ENCODE results near the gene GJC3.
A peak's percentile ranks its signal among the peaks of the same experiment; 100 is the strongest.
"Not testable (repeated sequence)": the region's sequence is repeated elsewhere in the genome, so short reads cannot be mapped to it uniquely, and the experiment has no call there.

GJC3 gene, protein sequence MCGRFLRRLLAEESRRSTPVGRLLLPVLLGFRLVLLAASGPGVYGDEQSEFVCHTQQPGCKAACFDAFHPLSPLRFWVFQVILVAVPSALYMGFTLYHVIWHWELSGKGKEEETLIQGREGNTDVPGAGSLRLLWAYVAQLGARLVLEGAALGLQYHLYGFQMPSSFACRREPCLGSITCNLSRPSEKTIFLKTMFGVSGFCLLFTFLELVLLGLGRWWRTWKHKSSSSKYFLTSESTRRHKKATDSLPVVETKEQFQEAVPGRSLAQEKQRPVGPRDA

GRCh38 chr7:99928994-99929729 is at the start of gene GJC3:
GJC3 (minus strand) TSS chr7:99929620; CDS start chr7:99929620, 0 bp downstream.
- DNase-seq, result peak; percentile 82

- no peak for DNase-seq
Observed at GRCh38 chr7:99976626-99977025, 47.2 kb upstream of the GJC3 start.

DNA sequence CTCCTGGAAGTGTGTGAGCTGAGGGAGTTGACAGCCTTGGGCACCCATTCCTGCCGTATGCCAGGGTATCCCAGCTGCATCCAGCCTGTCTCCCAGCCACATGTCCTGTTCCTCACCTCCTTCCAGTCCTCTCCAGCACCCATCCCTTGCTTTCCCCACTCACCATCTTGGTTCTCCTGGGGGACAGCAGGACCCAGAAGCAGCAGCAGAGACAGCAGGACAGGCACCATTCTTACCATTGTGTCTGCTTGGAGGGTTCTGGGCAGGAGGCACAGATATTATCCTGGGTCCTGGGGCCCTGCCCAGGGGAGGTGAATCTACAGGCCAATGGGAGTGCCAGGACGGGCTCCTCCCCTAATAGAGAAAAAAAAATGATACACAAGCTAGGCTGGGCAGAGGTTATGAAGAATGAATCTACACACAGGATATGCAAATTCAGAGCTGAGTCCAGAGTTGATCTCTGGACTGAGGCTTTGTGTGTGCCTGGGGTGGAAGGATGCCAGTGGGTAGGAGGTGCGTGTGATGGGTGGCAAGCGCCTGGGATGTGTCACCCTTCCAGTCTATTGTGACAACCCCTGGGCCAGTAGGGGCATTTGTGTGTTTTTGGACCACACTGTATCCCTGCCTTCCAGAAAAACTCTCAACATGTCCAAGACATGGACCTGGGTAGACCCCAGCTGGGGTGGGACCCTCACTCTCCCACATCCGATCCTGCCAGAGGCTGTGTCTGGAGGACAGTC is 46.5 kb upstream of the GJC3 start, which contains the start of gene AZGP1:
AZGP1 (minus strand) TSS at position 250 of the 740 bp plus-strand sequence; CDS start at position 239, 11 bp downstream.
- peak; percentile 9 for DNase-seq

DNA sequence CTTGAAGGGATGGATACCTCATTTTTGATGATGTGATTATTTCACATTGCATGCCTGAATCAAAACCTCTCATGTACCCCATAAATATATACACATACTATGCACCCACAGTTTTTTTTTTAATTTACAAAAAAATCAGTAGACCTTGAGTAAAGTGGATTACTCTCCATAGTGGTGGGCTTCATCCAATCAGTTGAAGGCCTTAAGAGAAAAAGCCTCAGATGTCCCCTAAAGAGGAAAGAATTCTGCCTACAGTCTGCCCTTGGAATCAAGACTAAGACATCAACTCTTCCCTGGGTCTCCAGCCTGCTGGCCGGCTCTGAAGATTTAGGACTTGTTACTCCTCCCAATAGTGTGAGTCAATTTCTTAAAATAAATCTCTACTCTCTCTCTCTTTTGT is 45.3 kb upstream of the GJC3 start:
- no peak for DNase-seq

DNA sequence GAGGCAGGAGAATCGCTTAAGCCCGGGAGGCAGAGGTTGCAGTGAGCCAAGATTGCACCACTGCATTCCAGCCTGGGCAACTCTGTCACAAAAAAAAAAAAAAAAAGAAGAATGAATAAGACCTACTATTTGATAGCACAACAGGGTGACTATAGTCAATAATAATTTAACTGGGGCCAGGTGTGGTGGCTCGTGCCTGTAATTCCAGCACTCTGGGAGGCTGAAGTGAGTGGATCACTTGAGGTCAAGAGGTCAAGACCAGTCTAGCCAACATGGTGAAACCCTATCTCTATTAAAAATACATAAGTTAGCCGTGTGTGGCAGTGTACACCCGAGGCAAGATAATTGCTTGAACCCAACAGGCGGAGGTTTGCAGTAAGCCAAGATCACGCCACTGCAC is 44.4 kb upstream of the GJC3 start:
- DNase-seq, result not testable (repeated sequence)

DNA sequence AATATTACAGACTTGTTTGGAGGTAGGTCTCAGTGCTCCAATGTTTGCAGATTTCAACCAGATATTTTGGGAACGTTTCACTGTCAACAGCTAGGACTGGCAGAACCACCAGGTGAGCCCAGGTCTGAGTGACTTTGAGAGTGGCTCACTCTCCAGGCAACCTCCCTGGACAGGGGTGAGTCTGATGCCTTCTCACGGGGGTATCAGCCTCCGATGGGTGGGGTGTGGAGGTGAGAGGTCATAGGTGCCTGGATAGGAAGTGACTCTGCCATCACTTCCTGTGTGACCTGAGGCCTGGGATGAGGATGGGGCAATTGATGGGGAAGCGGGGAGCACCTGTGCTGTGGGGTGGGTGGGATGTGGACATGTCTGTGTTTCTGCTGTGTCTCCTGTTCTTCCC is 41.8 kb upstream of the GJC3 start:
- DNase-seq, result no peak

DNA sequence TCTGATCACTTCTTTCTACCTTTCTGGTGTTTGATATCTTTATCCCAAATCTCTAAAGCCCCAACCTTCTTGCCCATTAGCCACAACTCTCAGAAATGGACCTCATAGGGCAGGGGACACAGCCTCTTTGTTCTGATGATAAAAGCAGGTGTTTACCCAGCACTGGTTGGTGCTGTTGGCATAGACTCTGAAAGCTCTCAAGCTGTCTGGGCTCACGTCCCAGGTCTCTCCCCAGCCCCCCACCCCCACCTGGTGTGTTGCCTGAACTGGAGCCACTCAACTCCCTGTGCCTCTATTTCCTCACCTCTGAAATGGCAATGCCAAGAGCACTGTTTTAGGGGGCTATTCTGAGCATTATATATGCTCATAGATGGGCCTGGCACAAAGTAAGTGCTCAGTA is 40.4 kb upstream of the GJC3 start:
- peak; percentile 59 for DNase-seq

DNA sequence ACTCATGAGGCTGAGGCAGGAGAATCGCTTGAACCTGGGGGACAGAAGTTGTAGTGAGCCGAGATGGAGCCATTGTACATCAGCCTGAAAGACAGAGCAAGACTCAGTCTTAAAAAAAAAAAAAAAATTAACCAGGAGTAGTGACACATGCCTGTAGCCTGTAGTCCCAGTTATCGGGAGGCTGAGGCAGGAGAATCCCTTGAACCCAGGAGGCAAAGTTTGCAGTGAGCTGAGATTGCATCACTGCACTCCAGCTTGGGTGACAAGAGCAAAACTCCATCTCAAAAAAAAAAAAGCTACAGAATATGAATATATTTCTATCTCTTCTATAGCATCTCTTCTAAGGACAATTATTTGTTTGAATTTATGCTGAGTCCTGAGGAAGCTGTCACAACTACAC is 39.9 kb upstream of the GJC3 start:
- DNase-seq, result no peak

GRCh38 chr7:99958564-99959227 is 29.3 kb upstream of the GJC3 start:
- DNase-seq, result peak; percentile 62

DNA sequence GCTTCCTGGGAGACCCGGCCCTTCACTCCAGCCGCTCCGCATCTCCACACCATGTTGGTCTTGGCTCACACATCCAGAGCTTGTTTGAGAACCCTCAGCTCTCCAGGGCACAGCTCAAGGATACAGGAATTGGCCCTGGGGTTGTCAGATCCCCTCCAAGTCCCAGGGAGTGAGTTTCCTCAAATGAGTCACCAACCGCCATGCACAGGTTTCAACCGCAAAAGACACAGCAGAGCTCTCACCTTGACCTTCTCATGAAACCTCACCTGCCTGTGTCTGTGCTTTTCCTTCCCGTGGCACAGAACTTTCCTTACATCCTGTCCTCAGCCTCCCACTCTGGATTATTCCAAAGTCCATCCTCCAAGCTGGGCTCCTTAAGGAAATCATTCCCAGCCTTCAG is 25.8 kb upstream of the GJC3 start:
- no peak for DNase-seq

- not testable (repeated sequence) for DNase-seq
Observed at GRCh38 chr7:99954643-99955042, 25.2 kb upstream of the GJC3 start.

DNA sequence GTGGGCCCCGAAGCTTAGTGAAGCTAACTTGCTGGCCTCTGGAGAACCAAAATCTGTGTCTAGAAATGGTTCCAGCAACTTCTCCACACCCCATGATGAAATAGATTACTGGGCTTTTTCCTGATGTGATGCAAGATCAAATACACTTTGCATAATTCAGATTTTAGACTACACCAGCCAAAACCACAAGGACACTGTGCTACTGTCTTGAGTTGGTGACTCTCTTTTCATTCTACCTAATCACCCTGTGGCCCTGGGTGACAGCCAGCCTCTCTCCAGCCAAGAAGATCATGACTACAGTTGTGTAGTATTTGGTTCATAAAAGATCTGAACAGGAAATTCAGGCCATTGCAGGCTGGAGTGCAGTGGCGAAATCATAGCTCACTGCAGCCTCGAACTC is 24.2 kb upstream of the GJC3 start:
- no peak for DNase-seq

DNA sequence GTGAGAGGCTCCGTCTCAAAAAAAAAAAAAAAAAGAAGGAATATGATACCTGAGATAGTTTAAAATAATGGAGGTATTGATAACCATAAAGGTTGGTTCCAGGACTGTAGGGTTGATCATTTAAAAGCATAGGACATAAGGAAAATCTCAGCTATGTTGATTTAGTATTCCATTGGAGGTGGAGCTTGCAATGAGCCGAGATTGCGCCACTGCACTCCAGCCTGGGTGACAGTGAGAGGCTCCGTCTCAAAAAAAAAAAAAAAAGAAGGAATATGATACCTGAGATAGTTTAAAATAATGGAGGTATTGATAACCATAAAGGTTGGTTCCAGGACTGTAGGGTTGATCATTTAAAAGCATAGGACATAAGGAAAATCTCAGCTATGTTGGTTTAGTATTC is 23.2 kb upstream of the GJC3 start:
- not testable (repeated sequence) for DNase-seq

DNA sequence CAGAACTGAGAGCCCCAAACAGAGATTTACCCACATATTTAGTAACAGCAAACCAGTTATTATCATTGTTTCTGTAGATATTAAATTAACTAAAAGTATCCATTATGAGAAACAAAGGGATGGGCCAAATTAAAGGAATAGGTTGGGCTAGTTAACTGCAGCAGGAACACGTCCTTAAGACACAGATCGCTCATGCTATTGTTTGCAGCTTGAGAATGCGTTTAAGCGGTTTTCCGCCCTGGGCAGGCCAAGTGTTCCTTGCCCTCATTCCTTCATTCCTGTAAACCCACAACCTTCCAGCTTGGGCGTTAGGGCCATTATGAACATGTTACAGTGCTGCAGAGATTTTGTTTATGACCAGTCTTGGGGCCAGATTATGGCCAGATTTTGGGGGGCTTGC is 21.4 kb upstream of the GJC3 start:
- not testable (repeated sequence) for DNase-seq

- DNase-seq, result peak; percentile 14
Observed at GRCh38 chr7:99949645-99950228, 20.3 kb upstream of the GJC3 start.

DNA sequence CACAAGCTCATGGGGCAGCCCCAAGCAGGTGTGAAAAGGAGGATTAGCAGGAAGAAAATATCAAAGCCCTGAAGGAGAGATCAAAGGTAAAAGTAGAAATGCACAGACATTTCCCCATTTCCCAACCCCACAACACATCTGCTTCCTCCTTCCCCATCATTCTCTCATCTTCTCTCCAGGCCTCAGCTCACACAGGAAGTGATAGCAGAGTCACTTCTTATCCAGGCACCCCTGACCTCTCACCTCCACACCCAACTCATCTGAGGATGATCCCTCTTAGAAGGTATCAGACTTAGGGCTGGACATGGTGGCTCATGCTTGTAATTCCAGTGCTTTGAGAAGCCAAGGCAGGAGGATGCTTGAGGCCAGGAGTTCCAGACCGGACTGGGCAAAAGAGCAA is 18.2 kb upstream of the GJC3 start:
- no peak for DNase-seq

DNA sequence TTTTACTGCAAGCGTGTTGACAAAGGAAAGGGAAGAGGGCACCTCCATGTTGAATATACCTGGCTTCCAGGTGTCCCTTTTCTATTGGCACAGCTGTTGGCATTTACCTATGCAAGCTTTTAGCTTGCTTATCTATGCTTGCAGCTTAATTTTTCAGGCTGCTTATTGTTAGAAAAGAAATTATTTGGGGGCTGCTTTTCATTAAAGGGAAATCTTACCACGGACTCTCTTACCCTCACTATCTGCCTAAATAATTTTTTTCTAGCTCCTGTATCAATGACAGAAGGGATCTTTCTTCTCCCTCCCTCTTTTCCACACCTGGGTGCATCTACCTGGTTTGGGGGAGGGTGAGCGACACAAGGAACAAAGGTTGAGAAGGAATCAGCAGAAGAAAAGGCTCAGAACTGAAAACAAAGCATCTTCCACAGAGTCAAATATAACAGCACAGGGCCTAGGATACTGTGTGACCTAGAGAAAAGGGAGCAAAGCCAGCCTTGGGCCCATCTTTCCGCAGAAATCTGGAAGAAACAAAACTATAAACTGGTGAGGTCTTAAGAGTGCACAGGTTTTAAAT is 15.2 kb upstream of the GJC3 start:
- peak; percentile 45 for DNase-seq

GRCh38 chr7:99943641-99944496 is 14.4 kb upstream of the GJC3 start:
- DNase-seq, result peak; percentile 73

DNA sequence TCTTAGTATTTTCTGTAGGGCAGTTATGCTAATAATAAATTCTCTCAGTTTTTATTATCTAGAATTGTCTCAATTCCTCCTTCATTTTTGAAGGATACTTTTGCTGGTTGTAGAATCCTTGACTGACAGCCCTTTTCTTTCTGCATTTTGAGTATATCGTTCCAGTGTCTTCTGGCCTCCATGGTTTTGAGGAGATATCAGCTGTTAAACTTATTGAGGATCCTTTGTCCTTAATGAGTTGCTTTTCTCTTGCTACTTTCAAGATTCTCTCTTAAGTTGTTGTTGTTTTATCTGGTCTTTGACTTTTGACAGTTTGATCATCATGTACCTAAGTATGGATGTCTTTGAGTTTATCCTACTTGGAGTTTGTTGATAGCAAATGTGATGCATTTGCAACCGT is 8.9 kb upstream of the GJC3 start:
- DNase-seq, result no peak

GRCh38 chr7:99935009-99935408 is 5.6 kb upstream of the GJC3 start:
- DNase-seq, result not testable (repeated sequence)

DNA sequence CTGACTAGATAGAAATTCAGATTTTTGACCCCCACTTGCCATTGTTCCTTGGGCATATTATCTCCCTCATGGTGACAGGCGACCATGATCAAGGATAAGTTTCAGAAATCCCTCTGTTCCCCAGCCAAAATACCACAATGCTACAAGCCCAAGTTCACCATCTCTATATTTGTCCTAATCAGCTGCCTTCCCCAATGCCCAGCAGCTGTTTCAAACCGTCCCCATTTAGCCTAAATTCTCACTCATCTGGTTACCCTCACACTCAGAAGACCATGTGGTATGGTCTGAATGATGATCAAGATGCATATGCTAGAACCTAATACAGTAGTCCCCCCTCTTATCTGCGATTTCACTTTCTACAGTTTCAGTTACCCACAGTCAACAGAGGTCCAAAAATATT is 956 bp upstream of the GJC3 start:
- no peak for DNase-seq

- DNase-seq, result no peak
Observed at GRCh38 chr7:99929730-99930053, 272 bp upstream of the GJC3 start.

All from NCI-H69 (cell line).